ENCODE measurements around the gene SART3. TPM values are rescaled to one million over a fixed set of nuclear protein-coding genes. Genes with fewer than 3 reads are reported as not detected.

The SART3 gene
- polyA plus RNA-seq, 1 of the 3 experiments (the other 2 are of a cell fraction): 28.9 TPM

DNA sequence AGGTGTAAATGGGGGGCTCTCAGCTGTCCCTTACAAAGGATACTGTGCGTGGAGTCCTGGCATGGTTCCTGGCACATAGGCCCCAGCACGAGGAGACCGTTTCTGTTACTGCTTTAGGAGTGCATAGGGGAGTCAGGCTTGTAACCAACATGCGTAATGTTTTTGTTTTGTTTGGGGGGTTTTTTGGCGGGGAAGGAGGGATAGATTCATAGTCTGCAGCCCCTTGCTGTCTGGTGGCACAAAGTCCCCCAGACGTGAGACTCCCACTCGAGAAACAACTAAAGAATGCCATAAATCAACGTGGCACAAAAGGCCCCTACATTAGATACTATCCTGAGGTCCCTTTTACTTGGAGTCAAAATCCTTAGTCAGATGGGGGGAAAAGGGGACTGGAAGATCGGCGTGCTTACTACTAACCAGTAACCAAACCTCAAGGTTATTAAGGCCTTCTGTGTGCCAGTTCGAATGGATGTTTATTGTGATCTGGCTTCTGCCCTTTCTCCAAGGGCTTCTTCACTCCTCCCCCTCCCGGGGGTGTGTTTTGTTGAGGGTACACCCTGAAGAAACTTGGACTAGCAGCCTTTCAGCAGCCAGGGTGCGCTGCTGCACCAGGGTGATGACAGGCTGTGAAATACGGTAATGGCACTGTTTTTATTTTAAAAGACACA, 2.3 kb upstream of the SART3 start (continued):
- TF ChIP-seq RFX5 (IDR thresholded peaks at IDR 0.05; ENCODE audit: low read length) (no peak), FOSL2 (IDR thresholded peaks at IDR 0.05; ENCODE audit: borderline replicate concordance, low read depth) (no peak), PBX3 (IDR thresholded peaks at IDR 0.05) (peak; percentile 41; the same call in 1 of the 2 replicates), MEF2A (IDR thresholded peaks at IDR 0.05; ENCODE audit: borderline replicate concordance, low read depth) (no peak), JUND (IDR thresholded peaks at IDR 0.05) (no peak), POLR2AphosphoS5 (IDR thresholded peaks at IDR 0.05; ENCODE audit: low read depth, low read length) (0 out of 2 replicates have a peak, but pooled peaks have one; percentile 49), TEAD4 (IDR thresholded peaks at IDR 0.05; ENCODE audit: borderline replicate concordance, insufficient read depth) (no peak), TAF1 (IDR thresholded peaks at IDR 0.05; ENCODE audit: borderline replicate concordance, low read depth, low read length) (no peak)
- TF ChIP-seq, protein P1, sequence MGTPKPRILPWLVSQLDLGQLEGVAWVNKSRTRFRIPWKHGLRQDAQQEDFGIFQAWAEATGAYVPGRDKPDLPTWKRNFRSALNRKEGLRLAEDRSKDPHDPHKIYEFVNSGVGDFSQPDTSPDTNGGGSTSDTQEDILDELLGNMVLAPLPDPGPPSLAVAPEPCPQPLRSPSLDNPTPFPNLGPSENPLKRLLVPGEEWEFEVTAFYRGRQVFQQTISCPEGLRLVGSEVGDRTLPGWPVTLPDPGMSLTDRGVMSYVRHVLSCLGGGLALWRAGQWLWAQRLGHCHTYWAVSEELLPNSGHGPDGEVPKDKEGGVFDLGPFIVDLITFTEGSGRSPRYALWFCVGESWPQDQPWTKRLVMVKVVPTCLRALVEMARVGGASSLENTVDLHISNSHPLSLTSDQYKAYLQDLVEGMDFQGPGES (IDR thresholded peaks at IDR 0.05; ENCODE audit: low read depth, low read length): no peak

GRCh38 chr12:108562348-108563135, 1.6 kb upstream of the SART3 start, which contains the start of gene ISCU:
Gene ISCU (plus strand): TSS chr12:108562596. CDS start chr12:108562623, 27 bp downstream.
- Histone ChIP-seq H3K9ac (peak within 1 kb of the TSS; percentile 90), H3F3A (replicated peaks; ENCODE audit: insufficient read depth) (peaks cover 21% of the 10 kb centered on the region), H3K27me3 (ENCODE audit: insufficient read depth) (no peaks in the 10 kb centered on the region), H3K9me2 (no peaks in the 10 kb centered on the region), H4K20me1 (ENCODE audit: insufficient read depth) (peaks cover 12% of the 10 kb centered on the region), H3K4me1 (ENCODE audit: control insufficient read depth in 1 of 2, insufficient read depth in 2 of 2, low read depth in 1 of 2, low read length in 1 of 2) (peaks cover 33 to 43% of the 10 kb centered on the region in 2 experiments), H3K9me3 (no peaks in the 10 kb centered on the region), H3K36me3 (replicated peaks in 1 of 2; ENCODE audit: control insufficient read depth in 1 of 2, insufficient read depth in 2 of 2, low read length in 1 of 2) (peaks cover 27 to 39% of the 10 kb centered on the region in 2 experiments), H3K4me3 (ENCODE audit: low read depth in 2 of 2, low read length in 1 of 2) (peak within 1 kb of the TSS; percentile 67 to 97), H3K79me2 (ENCODE audit: insufficient read depth) (peaks cover 62% of the 10 kb centered on the region), H2AFZ (ENCODE audit: low read depth) (peak within 1 kb of the TSS; percentile 99), H3K4me2 (peak within 1 kb of the TSS; percentile 94), H3K27ac (ENCODE audit: low read depth in 2 of 2, low read length in 1 of 2) (peak within 1 kb of the TSS; percentile 81 to 95)
- WGBS (ENCODE audit: low lambda C conversion rate): 0% methylated on average over 16 of the region's 72 CpGs
- ChIA-PET CTCF (interaction anchor here (1.0 to 16.0 kb wide), 9 partner anchors 12 to 644 kb away, joined by 3 to 503 read pairs (median 4); partner anchors contain the start of gene TMEM119), POLR2A (interaction anchor here (0.8 to 1.3 kb wide), 5 partner anchors 16 to 241 kb away, joined by 3 to 5 read pairs (median 3); partner anchors contain the start of gene SELPLG)
- peak; percentile 97 for DNase-seq
- TF ChIP-seq TEAD4 (IDR thresholded peaks at IDR 0.05; ENCODE audit: borderline replicate concordance, insufficient read depth): no peak
- peak; percentile 93 for TF ChIP-seq YY1 (IDR thresholded peaks at IDR 0.05; ENCODE audit: low read depth)
- peak; percentile 83 for TF ChIP-seq MXI1 (IDR thresholded peaks at IDR 0.05; ENCODE audit: low read depth, low read length)
- peak; percentile 20; the same call in 1 of the 2 replicates for TF ChIP-seq TAF1 (IDR thresholded peaks at IDR 0.05; ENCODE audit: borderline replicate concordance, low read depth, low read length)
- TF ChIP-seq JUND (IDR thresholded peaks at IDR 0.05): no peak
- TF ChIP-seq SIN3A (IDR thresholded peaks at IDR 0.05; ENCODE audit: borderline replicate concordance, low read depth, low read length): peak; percentile 93; the same call in 1 of the 2 replicates
- peak; percentile 88 for TF ChIP-seq NRF1 (IDR thresholded peaks at IDR 0.05; ENCODE audit: low read depth, low read length)
- peak; percentile 65; the same call in 1 of the 2 replicates for TF ChIP-seq MAX (IDR thresholded peaks at IDR 0.05; ENCODE audit: low read depth)
- TF ChIP-seq POLR2AphosphoS5 (IDR thresholded peaks at IDR 0.05; ENCODE audit: low read depth, low read length): peak; percentile 63; the same call in 1 of the 2 replicates
- peak; percentile 51 for TF ChIP-seq CHD2 (IDR thresholded peaks at IDR 0.05; ENCODE audit: low read length, partially characterized antibody)
